Activated T-cell treated with anti-CD3 and anti-CD28 coated beads, Interleukin-2, amount 50 U/mL, for 24 hours (primary cell): ENCODE data around the gene HMX3.
A peak's percentile ranks its signal among the peaks of the same experiment; 100 is the strongest.

Source experiments
- DNase-seq: peaks from one replicate; pipeline ENCODE4 v3.0.0-alpha.2; 2020
- H3K27ac Mint-ChIP-seq: 2 replicates; pipeline ENCODE4 v1.8.0; 2020; ENCODE audit warnings: mild to moderate bottlenecking, mixed read lengths
- H3K27me3 Mint-ChIP-seq: 2 replicates; pipeline ENCODE4 v1.8.0; 2020; ENCODE audit warnings: mixed read lengths
- H3K36me3 Mint-ChIP-seq: 2 replicates; pipeline ENCODE4 v1.8.0; 2020; ENCODE audit warnings: low read depth, mixed read lengths
- H3K4me1 Mint-ChIP-seq: 2 replicates; pipeline ENCODE4 v1.8.0; 2020; ENCODE audit warnings: low read depth, mixed read lengths
- H3K4me3 Mint-ChIP-seq: 2 replicates; pipeline ENCODE4 v1.8.0; 2020; ENCODE audit warnings: mild to moderate bottlenecking, moderate library complexity, mixed read lengths
- H3K9me3 Mint-ChIP-seq: 2 replicates; pipeline ENCODE4 v1.8.0; 2020; ENCODE audit warnings: mixed read lengths

Gene HMX3

GRCh38 chr10:123149568-123150270 is 13.9 kb downstream of the HMX3 start:
- Mint-ChIP-seq H3K36me3 (peaks cover 5% of the 10 kb centered on the region), H3K27ac (no peak overlapping the region), H3K4me1 (peaks cover 66% of the 10 kb centered on the region), H3K27me3 (peaks cover 66% of the 10 kb centered on the region), H3K9me3 (no peaks in the 10 kb centered on the region), H3K4me3 (peak overlapping the region; percentile 71)
- peak; percentile 80 for DNase-seq

DNA sequence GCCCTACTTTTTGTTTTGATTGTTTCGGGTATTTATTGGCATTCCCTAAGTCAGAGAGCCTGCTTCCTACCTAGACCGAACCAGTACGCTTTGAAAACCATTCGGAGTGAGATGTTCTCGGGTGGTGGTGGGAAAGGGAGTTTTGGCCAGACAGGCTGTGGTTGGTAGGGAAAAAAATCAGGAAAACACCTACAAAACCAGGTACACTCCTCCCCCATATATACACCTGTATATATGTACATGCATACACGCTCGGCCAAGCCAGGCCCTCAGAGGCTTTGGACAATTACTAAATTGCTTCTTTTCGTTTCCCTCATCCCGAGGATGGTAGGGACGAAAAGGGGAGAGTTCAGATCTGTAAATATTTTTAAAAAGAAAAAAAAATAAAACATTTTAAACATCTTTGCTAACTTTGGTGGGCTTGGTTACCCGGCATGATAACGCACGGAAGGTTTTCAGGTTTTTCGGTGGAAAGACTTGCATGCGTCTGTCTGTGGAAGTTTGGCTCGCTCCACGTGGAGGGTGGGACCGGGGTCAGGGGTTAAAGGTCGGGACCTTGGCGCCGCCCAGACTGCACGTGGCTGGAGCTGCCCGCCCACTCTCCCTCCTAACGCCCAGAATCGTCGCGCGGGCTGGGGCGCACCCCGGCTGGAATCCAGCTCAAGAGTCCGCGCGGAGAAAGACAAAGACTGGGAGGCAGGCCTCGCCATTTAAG is 14.7 kb downstream of the HMX3 start:
- Mint-ChIP-seq H3K27ac (peak overlapping the region; percentile 44), H3K27me3 (peaks cover 59% of the 10 kb centered on the region), H3K4me1 (peaks cover 63% of the 10 kb centered on the region), H3K4me3 (peak overlapping the region; percentile 71), H3K36me3 (peaks cover 12% of the 10 kb centered on the region), H3K9me3 (no peaks in the 10 kb centered on the region)
- no peak for DNase-seq

GRCh38 chr10:123150986-123151736 is 15.4 kb downstream of the HMX3 start:
- H3K4me3 Mint-ChIP-seq, result peak overlapping the region; percentile 71
- H3K27me3 Mint-ChIP-seq, result peaks cover 52% of the 10 kb centered on the region
- no peaks in the 10 kb centered on the region for H3K9me3 Mint-ChIP-seq
- peak; percentile 76 for DNase-seq
- H3K4me1 Mint-ChIP-seq, result peaks cover 63% of the 10 kb centered on the region
- H3K36me3 Mint-ChIP-seq, result peaks cover 19% of the 10 kb centered on the region
- H3K27ac Mint-ChIP-seq, result peak overlapping the region; percentile 52

DNA sequence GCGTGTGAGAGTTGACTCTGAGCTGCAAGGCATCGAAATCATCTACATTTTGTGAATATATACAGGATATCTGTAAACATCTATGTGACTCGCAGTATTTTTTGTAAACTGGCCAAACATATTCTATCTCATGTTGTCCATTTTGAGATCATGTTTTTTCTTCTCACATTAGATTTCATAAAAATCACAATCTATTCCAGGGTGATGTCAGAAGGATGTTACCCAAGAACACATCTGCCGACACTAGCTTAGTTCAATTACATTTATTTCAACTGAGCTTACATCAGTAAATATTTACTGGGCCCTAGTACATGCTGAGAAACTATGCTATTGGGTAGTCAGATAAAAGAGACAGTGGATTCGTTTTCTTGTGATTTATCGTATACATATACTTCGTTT is 16.0 kb downstream of the HMX3 start:
- H3K4me1 Mint-ChIP-seq, result peaks cover 63% of the 10 kb centered on the region
- no peak overlapping the region for H3K27ac Mint-ChIP-seq
- H3K4me3 Mint-ChIP-seq, result peak overlapping the region; percentile 71
- peaks cover 25% of the 10 kb centered on the region for H3K36me3 Mint-ChIP-seq
- peaks cover 49% of the 10 kb centered on the region for H3K27me3 Mint-ChIP-seq
- DNase-seq, result no peak
- H3K9me3 Mint-ChIP-seq, result no peaks in the 10 kb centered on the region

DNA sequence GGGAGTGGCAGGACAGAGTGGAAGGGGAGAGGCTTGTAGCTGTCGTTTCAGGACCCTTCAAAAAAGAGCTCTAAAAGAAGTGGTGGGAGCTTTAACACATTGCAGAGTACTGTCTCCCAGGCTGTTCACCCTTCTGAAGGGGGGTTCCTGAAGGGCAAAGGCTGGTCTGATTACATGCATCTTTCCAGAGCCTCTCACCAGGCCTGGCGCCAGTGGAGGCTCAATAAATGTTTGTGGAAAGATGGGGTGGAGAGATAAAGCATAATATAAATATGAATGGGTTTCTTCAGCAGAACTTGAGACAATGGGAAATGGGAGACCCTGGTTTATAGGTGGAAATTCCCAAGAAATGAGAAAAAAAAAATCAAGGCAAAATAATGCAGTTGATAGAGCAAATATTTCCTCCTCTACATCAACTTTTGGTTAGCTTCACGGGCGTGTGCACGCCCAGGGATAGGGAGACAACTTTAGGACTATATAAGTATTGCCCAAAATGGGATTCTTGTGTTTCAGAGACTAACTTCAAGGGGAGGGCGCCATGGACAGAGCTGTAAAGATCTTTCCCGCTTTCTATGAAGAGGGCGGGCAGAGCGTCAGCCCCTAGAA is 17.8 kb downstream of the HMX3 start:
- Mint-ChIP-seq H3K4me1 (peaks cover 75% of the 10 kb centered on the region), H3K27me3 (peaks cover 36% of the 10 kb centered on the region), H3K4me3 (peak overlapping the region; percentile 99), H3K36me3 (peaks cover 44% of the 10 kb centered on the region), H3K9me3 (no peaks in the 10 kb centered on the region), H3K27ac (peak overlapping the region; percentile 100)
- DNase-seq, result no peak

DNA sequence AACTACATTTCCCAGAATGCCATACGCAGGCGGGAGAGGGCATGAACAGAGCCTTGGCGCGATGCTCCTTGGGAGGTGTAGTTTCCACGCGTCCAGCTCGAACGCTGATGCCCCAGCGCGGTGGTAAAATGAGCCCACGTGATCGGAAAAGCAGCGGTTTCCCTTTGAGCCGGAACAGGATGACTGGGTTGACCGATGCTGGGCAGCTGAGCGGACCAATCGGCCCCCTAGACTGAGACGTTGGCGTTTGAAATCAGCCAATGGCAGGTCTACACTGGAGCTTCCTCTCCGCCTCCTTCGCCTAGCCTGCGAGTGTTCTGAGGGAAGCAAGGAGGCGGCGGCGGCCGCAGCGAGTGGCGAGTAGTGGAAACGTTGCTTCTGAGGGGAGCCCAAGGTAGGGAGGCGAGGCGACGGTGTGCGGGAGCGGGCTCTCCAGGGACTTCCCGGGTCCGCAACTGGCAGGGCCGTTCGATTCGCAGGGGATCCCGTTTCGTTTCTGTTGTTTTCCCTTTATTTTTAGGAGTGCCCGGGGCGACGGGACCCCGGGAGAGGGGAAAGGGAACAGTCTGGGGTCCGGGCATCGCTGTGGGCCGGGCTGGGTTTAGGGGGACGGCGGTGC is 18.4 kb downstream of the HMX3 start, which contains the start of gene BUB3:
TSS of gene BUB3 (plus strand) at position 311 of the 619 bp plus-strand sequence. CDS start 516 bp downstream, outside the sequence.
- H3K27me3 Mint-ChIP-seq, result peaks cover 30% of the 10 kb centered on the region
- peak within 1 kb of the TSS; percentile 99 for H3K4me3 Mint-ChIP-seq
- H3K4me1 Mint-ChIP-seq, result peaks cover 76% of the 10 kb centered on the region
- peaks cover 50% of the 10 kb centered on the region for H3K36me3 Mint-ChIP-seq
- DNase-seq, result peak; percentile 91
- H3K9me3 Mint-ChIP-seq, result no peaks in the 10 kb centered on the region
- peak within 1 kb of the TSS; percentile 100 for H3K27ac Mint-ChIP-seq

DNA sequence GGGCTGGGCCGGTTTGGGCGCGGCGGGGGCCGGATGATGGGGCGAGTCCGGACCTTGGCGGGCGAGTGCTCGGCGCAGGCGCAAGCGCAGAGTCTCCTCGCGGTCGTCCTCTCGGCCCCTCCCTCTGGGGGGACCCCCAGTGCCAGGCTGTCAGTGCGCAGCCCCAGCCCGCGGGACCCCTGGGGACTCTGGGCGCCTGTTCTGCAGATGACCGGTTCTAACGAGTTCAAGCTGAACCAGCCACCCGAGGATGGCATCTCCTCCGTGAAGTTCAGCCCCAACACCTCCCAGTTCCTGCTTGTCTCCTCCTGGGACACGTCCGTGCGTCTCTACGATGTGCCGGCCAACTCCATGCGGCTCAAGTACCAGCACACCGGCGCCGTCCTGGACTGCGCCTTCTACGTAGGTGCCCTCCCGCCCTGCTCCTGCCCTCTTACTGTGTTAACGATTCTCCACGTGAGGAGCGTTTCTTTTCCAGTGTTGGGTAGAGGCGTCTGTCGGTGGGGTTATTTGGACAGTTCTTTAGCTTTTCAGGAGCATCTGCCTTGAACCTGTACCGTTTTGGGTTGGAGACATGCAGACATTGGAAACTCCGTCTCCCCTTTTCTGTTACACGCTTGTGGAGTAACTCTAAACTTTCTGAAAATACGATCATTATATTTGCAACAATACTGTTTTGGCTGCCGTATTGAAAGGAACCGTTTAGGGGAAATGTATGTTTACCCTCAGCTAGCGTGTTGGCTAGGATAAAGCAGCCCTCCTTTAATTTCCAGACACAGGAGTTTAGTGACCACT is 19.1 kb downstream of the HMX3 start:
- peak overlapping the region; percentile 99 for H3K4me3 Mint-ChIP-seq
- peaks cover 79% of the 10 kb centered on the region for H3K4me1 Mint-ChIP-seq
- H3K36me3 Mint-ChIP-seq, result peaks cover 57% of the 10 kb centered on the region
- peaks cover 26% of the 10 kb centered on the region for H3K27me3 Mint-ChIP-seq
- H3K9me3 Mint-ChIP-seq, result no peaks in the 10 kb centered on the region
- peak; percentile 73 for DNase-seq
- H3K27ac Mint-ChIP-seq, result peak overlapping the region; percentile 100

DNA sequence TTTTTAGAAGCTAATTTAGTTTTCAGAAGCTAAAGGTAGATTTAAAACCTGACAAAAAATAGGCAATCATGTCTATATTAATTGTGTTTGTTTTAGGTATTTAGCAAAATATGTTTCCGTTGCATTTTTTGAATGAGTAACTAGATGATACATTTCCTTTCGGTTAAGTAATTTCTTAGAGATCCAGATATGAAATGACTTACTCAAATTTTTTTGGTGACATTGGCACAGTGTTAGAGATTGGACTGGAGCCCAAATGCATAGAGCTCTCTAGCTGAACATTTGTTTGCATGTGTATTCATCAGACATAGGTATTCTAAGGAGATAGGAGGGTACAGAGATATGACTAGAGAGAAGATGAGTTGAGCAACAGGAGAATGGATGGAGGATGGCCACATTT is 20.3 kb downstream of the HMX3 start:
- H3K4me1 Mint-ChIP-seq, result peaks cover 79% of the 10 kb centered on the region
- no peak for DNase-seq
- H3K9me3 Mint-ChIP-seq, result no peaks in the 10 kb centered on the region
- peaks cover 14% of the 10 kb centered on the region for H3K27me3 Mint-ChIP-seq
- H3K36me3 Mint-ChIP-seq, result peaks cover 68% of the 10 kb centered on the region
- peak overlapping the region; percentile 63 for H3K27ac Mint-ChIP-seq
- H3K4me3 Mint-ChIP-seq, result peak overlapping the region; percentile 99

GRCh38 chr10:123157210-123157609 is 21.4 kb downstream of the HMX3 start:
- Mint-ChIP-seq H3K27ac (peak overlapping the region; percentile 63), H3K4me1 (peaks cover 77% of the 10 kb centered on the region), H3K4me3 (peak overlapping the region; percentile 99), H3K9me3 (no peaks in the 10 kb centered on the region), H3K27me3 (peaks cover 5% of the 10 kb centered on the region), H3K36me3 (peaks cover 80% of the 10 kb centered on the region)
- no peak for DNase-seq

DNA sequence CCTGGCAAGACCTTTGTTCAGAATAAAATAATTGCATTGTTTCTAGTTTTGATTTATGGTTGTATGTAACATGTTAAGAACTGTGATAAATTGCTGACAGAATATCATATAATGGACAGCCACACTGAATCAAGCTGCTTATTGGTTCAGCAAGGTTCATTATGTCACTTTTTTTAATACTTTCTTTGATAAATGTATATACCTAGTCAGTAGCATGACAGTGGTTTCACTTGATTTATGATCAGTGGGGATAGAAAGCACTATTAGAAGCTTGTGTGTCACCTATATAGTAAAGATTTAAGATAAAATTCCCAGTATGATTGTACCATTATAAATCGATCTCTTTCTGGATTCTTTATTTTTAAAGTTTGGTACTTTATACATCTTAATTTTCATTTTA is 22.9 kb downstream of the HMX3 start:
- H3K27ac Mint-ChIP-seq, result peak overlapping the region; percentile 37
- H3K27me3 Mint-ChIP-seq, result no peaks in the 10 kb centered on the region
- no peaks in the 10 kb centered on the region for H3K9me3 Mint-ChIP-seq
- H3K4me3 Mint-ChIP-seq, result peak overlapping the region; percentile 99
- no peak for DNase-seq
- peaks cover 95% of the 10 kb centered on the region for H3K36me3 Mint-ChIP-seq
- H3K4me1 Mint-ChIP-seq, result peaks cover 68% of the 10 kb centered on the region

- no peak for DNase-seq
- H3K36me3 Mint-ChIP-seq, result peaks cover 100% of the 10 kb centered on the region
- H3K9me3 Mint-ChIP-seq, result no peaks in the 10 kb centered on the region
- peaks cover 69% of the 10 kb centered on the region for H3K4me1 Mint-ChIP-seq
- H3K27me3 Mint-ChIP-seq, result no peaks in the 10 kb centered on the region
- H3K4me3 Mint-ChIP-seq, result peak overlapping the region; percentile 59
- H3K27ac Mint-ChIP-seq, result peak overlapping the region; percentile 80
These were observed 24.7 kb downstream of the HMX3 start for GRCh38 chr10:123160311-123160980.

DNA sequence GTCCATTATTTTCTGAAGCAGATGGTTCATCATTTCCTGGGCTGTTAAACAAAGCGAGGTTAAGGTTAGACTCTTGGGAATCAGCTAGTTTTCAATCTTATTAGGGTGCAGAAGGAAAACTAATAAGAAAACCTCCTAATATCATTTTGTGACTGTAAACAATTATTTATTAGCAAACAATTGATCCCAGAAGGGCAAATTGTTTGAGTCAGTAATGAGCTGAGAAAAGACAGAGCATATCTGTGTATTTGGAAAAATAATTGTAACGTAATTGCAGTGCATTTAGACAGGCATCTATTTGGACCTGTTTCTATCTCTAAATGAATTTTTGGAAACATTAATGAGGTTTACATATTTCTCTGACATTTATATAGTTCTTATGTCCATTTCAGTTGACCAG is 28.5 kb downstream of the HMX3 start:
- no peaks in the 10 kb centered on the region for H3K27me3 Mint-ChIP-seq
- H3K9me3 Mint-ChIP-seq, result no peaks in the 10 kb centered on the region
- DNase-seq, result no peak
- H3K36me3 Mint-ChIP-seq, result peaks cover 99% of the 10 kb centered on the region
- no peak overlapping the region for H3K4me3 Mint-ChIP-seq
- H3K27ac Mint-ChIP-seq, result no peak overlapping the region
- H3K4me1 Mint-ChIP-seq, result peaks cover 40% of the 10 kb centered on the region
